Prostate gland (tissue), 2 donors: ENCODE results near the gene CTDSP1.

Experiments
- CTCF ChIP-seq, 4 experiments: fragments of 200-600 bp in 2 of 4; fragments of 450-650 bp in 2 of 4; sonication (generic) in 2 of 4; IDR thresholded peaks; 1 replicate in 3 of 4; 2 replicates in 1 of 4; pipeline ENCODE4 v1.5.1; 2016 to 2019; ENCODE audit warnings: antibody characterized with exemption in 4 of 4, mild to moderate bottlenecking in 2 of 4, moderate library complexity in 2 of 4
- POLR2A ChIP-seq: fragments of 450-650 bp; IDR thresholded peaks from one replicate; pipeline ENCODE4 v1.6.1; 2016; ENCODE audit warnings: antibody characterized with exemption, mild to moderate bottlenecking
- POLR2AphosphoS5 ChIP-seq: sonication (generic); formaldehyde crosslinking; IDR thresholded peaks from one replicate; pipeline ENCODE4 v1.6.1; 2017; ENCODE audit warnings: antibody characterized with exemption

DNA sequence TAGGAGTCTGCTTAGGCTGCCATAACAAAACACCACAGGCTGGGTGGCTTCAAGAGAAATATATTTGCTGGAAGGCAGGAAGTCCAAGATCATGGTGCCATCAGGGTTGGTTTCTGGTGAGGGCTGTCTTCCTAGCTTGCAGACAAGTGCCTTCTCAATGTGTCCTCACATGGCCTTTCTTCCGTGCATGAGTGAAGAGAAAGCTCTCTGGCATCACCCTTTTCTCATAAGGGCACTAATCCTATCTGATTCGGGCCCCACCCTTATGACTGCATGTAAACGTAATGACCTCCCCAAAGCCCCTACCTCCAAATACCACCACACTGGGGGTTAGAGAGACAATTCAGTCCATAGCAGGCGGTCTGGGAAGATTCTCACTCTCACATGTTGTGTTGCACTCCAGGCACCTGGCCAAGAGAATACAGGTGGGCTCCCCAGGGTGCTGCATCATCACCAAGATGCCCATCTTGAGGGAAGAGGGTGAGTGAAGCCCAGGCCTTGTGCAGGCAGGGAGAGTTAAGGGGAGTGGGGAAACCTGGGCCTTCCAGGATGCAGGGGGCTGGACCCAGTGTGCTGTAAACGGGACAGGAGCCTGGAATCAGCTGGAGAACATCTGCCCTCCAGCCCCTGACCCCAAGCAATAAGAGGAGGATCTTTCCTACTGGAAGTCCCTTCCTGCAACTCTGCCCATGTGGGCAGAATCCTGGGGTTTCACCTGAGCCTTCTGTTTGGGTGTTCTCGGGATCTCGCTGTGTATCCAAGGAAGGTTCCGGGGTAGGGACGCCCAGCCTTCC is 32.9 kb upstream of the CTDSP1 start:
- TF ChIP-seq CTCF (IDR thresholded peaks at IDR 0.05) (no peak), POLR2A (no peak), POLR2AphosphoS5 (no peak)
